SIG-M5 treated with dmso at 0.1 percent for 504 hours (cell line): Measurements from ENCODE around the gene ANO10.

ENCODE experiments used
- DNase-seq: peaks from one replicate; lab custom pipeline; 2025; ENCODE audit not compliant: unreplicated experiment; lab: John Stamatoyannopoulos, UW

Gene ANO10

GRCh38 chr3:43388915-43389314 lies 232.9 kb downstream of the ANO10 start:
- DNase-seq: no peak

GRCh38 chr3:43388175-43388574 lies 233.6 kb downstream of the ANO10 start:
- no peak for DNase-seq

- no peak for DNase-seq
Observed at GRCh38 chr3:43379343-43379742, 242.5 kb downstream of the ANO10 start.

GRCh38 chr3:43378066-43378935 lies 243.5 kb downstream of the ANO10 start:
- peak; percentile 24 for DNase-seq

- DNase-seq: no peak
Observed at GRCh38 chr3:43373560-43373928, 248.3 kb downstream of the ANO10 start.

- DNase-seq: no peak
Observed at GRCh38 chr3:43372809-43373559, 248.8 kb downstream of the ANO10 start.

- no peak for DNase-seq
Observed at GRCh38 chr3:43372007-43372740, 249.6 kb downstream of the ANO10 start.

GRCh38 chr3:43371494-43371893 lies 250.3 kb downstream of the ANO10 start:
- DNase-seq: no peak

- DNase-seq: no peak
Observed at GRCh38 chr3:43370293-43370980, 251.4 kb downstream of the ANO10 start.

GRCh38 chr3:43369404-43370292 lies 252.2 kb downstream of the ANO10 start:
- peak; percentile 21 for DNase-seq

GRCh38 chr3:43366885-43367284 lies 254.9 kb downstream of the ANO10 start:
- DNase-seq: no peak

GRCh38 chr3:43366481-43366880 lies 255.3 kb downstream of the ANO10 start:
- no peak for DNase-seq

GRCh38 chr3:43365601-43366305 lies 256.1 kb downstream of the ANO10 start:
- DNase-seq: no peak

- DNase-seq: no peak
Observed at GRCh38 chr3:43364926-43365325, 256.9 kb downstream of the ANO10 start.

GRCh38 chr3:43364494-43364893 lies 257.3 kb downstream of the ANO10 start:
- no peak for DNase-seq

GRCh38 chr3:43363621-43364266 lies 258.1 kb downstream of the ANO10 start:
- DNase-seq: no peak

- no peak for DNase-seq
Observed at GRCh38 chr3:43362961-43363360, 258.9 kb downstream of the ANO10 start.

GRCh38 chr3:43362183-43362582 lies 259.6 kb downstream of the ANO10 start:
- DNase-seq: no peak

- no peak for DNase-seq
Observed at GRCh38 chr3:43361077-43361476, 260.7 kb downstream of the ANO10 start.
